HG02884 (cell line): ENCODE measurements around the gene COL27A1.

Experiments
- ATAC-seq: cut with Tn5 transposase; IDR thresholded peaks from one replicate; pipeline ENCODE4 v1.9.1; 2021; ENCODE audit warnings: mild to moderate bottlenecking, moderate library complexity; ENCODE audit not compliant: unreplicated experiment

The COL27A1 gene

GRCh38 chr9:114261987-114262386 lies 106.7 kb downstream of the COL27A1 start:
- ATAC-seq, result no peak

- no peak for ATAC-seq
Observed at GRCh38 chr9:114263853-114264510, 108.6 kb downstream of the COL27A1 start.

GRCh38 chr9:114264806-114265550 lies 109.6 kb downstream of the COL27A1 start:
- no peak for ATAC-seq

- no peak for ATAC-seq
Observed at GRCh38 chr9:114266969-114267368, 111.6 kb downstream of the COL27A1 start.

GRCh38 chr9:114269023-114269422 lies 113.7 kb downstream of the COL27A1 start:
- no peak for ATAC-seq

GRCh38 chr9:114270120-114270975 lies 115.0 kb downstream of the COL27A1 start:
- no peak for ATAC-seq

GRCh38 chr9:114271556-114272510 lies 116.5 kb downstream of the COL27A1 start:
- ATAC-seq, result no peak

- no peak for ATAC-seq
Observed at GRCh38 chr9:114272739-114273431, 117.5 kb downstream of the COL27A1 start.

GRCh38 chr9:114273461-114273881 lies 118.1 kb downstream of the COL27A1 start:
- no peak for ATAC-seq

GRCh38 chr9:114274217-114274616 lies 118.9 kb downstream of the COL27A1 start:
- no peak for ATAC-seq

GRCh38 chr9:114275246-114276004 lies 120.1 kb downstream of the COL27A1 start:
- no peak for ATAC-seq

- no peak for ATAC-seq
Observed at GRCh38 chr9:114276908-114277821, 121.8 kb downstream of the COL27A1 start.

- ATAC-seq, result no peak
Observed at GRCh38 chr9:114278356-114278755, 123.0 kb downstream of the COL27A1 start.

- no peak for ATAC-seq
Observed at GRCh38 chr9:114278881-114279570, 123.7 kb downstream of the COL27A1 start.

- ATAC-seq, result no peak
Observed at GRCh38 chr9:114279693-114280092, 124.4 kb downstream of the COL27A1 start.

- no peak for ATAC-seq
Observed at GRCh38 chr9:114280636-114281472, 125.5 kb downstream of the COL27A1 start.
